Astrocyte (in vitro differentiated cells and primary cell): Measurements from ENCODE around the gene ZMYM1.
"Not testable (repeated sequence)": the region's sequence is repeated elsewhere in the genome, so short reads cannot be mapped to it uniquely, and the experiment has no call there.

ENCODE experiments used
- CTCF ChIP-seq: IDR thresholded peaks from 2 replicates; pipeline ENCODE4 v1.5.1; 2011; ENCODE audit warnings: low read depth, mild to moderate bottlenecking, inconsistent platforms, low read length, moderate library complexity; ENCODE audit not compliant: insufficient read depth
- EZH2 ChIP-seq: IDR thresholded peaks from 2 replicates; pipeline ENCODE4 v1.6.1; 2012; ENCODE audit warnings: mild to moderate bottlenecking, low read length, inconsistent platforms; ENCODE audit not compliant: insufficient read depth

GRCh38 chr1:35142728-35143127 is 63.5 kb downstream of the ZMYM1 start:
- not testable (repeated sequence) for TF ChIP-seq CTCF, EZH2
